Measurements from ENCODE around the gene ZNF678. TPM values are rescaled to one million over a fixed set of nuclear protein-coding genes. Genes with fewer than 3 reads are reported as not detected.

ZNF678 gene
- 46.8 and 63.8 TPM in 2 replicates for total RNA-seq (ENCODE audit: low replicate concordance)

GRCh38 chr1:227563324-227564201 lies at the start of gene ZNF678:
TSS of gene ZNF678 (plus strand) at chr1:227563556. CDS start at chr1:227650992, 87,436 bp downstream.
- H3K36me3 Mint-ChIP-seq = peaks cover 44% of the 10 kb centered on the region
- TF ChIP-seq CTCF (IDR thresholded peaks at IDR 0.05) (no peak), EZH2 (IDR thresholded peaks at IDR 0.05) (peak; percentile 28)
- peak within 1 kb of the TSS; percentile 95 for H3K27ac ChIP-seq
- peaks cover 2% of the 10 kb centered on the region for H3K27me3 Mint-ChIP-seq (ENCODE audit: insufficient read depth, low read depth)
- DNase-seq (ENCODE audit: low spot score) = peak; percentile 94
- peak within 1 kb of the TSS; percentile 98 for H3K27ac Mint-ChIP-seq
- H4K20me1 ChIP-seq (ENCODE audit: low read depth) = peaks cover 12% of the 10 kb centered on the region
- peaks cover 10% of the 10 kb centered on the region for H3K4me1 Mint-ChIP-seq
- H3K4me3 ChIP-seq = peak within 1 kb of the TSS; percentile 81
- H2AFZ ChIP-seq (replicated peaks) = peak within 1 kb of the TSS; percentile 99
- peaks cover 56% of the 10 kb centered on the region for H3K9me3 Mint-ChIP-seq
- peaks cover 48% of the 10 kb centered on the region for H3K79me2 ChIP-seq (ENCODE audit: low read depth)
- H3K4me3 Mint-ChIP-seq = peak within 1 kb of the TSS; percentile 97
- peaks cover 3% of the 10 kb centered on the region for H3K36me3 ChIP-seq
- H3K4me1 ChIP-seq = peaks cover 16% of the 10 kb centered on the region
- peaks cover 12% of the 10 kb centered on the region for H3F3A ChIP-seq (ENCODE audit: low read depth)
- H3K4me2 ChIP-seq = peak within 1 kb of the TSS; percentile 99
- peak within 1 kb of the TSS; percentile 81 for H3K9ac ChIP-seq
- H3K9me3 ChIP-seq (ENCODE audit: low read depth) = no peaks in the 10 kb centered on the region
- H3K27me3 ChIP-seq = no peaks in the 10 kb centered on the region

- H3K4me1 Mint-ChIP-seq = no peaks in the 10 kb centered on the region
- Histone ChIP-seq H2AFZ (replicated peaks) (no peak overlapping the region), H4K20me1 (ENCODE audit: low read depth) (no peaks in the 10 kb centered on the region), H3K79me2 (ENCODE audit: low read depth) (no peaks in the 10 kb centered on the region), H3K9me3 (ENCODE audit: low read depth) (no peaks in the 10 kb centered on the region), H3K4me3 (no peak overlapping the region), H3K27ac (no peak overlapping the region), H3K27me3 (no peaks in the 10 kb centered on the region), H3K4me2 (no peak overlapping the region), H3K36me3 (no peaks in the 10 kb centered on the region), H3F3A (ENCODE audit: low read depth) (no peaks in the 10 kb centered on the region), H3K9ac (no peak overlapping the region), H3K4me1 (no peaks in the 10 kb centered on the region)
- no peak overlapping the region for H3K4me3 Mint-ChIP-seq
- no peak for TF ChIP-seq EZH2phosphoT487 (IDR thresholded peaks at IDR 0.05)
- no peak for TF ChIP-seq EZH2 (IDR thresholded peaks at IDR 0.05)
- TF ChIP-seq CTCF (IDR thresholded peaks at IDR 0.05) = no peak
- H3K27ac Mint-ChIP-seq = no peak overlapping the region
- H3K27me3 Mint-ChIP-seq (ENCODE audit: insufficient read depth, low read depth) = peaks cover 2% of the 10 kb centered on the region
- no peak for DNase-seq (ENCODE audit: low spot score)
- no peaks in the 10 kb centered on the region for H3K9me3 Mint-ChIP-seq
- no peaks in the 10 kb centered on the region for H3K36me3 Mint-ChIP-seq
Observed at GRCh38 chr1:227518876-227519275, 44.5 kb upstream of the ZNF678 start.

DNA sequence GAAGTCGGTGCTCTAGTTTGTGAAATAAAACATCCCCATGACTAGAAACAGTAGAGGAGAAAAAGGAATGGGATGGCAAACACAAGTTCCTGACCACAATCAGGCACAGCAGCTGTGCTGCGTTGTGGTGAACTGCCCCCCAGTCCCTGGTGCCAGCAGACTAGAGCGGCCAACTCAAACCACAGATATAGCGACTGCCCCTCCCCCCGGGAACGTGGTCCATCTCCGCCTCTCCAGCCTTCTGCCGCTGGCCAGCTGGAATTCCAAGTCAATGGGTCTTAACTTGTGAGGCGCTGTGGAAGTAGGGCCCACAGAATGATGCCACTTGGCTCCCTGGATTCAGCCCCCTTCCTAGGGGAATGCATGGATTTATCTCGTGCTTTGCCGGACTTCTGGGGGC lies 41.6 kb upstream of the ZNF678 start:
- no peak overlapping the region for H3K4me2 ChIP-seq
- peaks cover 7% of the 10 kb centered on the region for H3K9me3 ChIP-seq (ENCODE audit: low read depth)
- no peak overlapping the region for H3K4me3 ChIP-seq
- no peak overlapping the region for H3K9ac ChIP-seq
- no peak for TF ChIP-seq EZH2phosphoT487 (IDR thresholded peaks at IDR 0.05)
- TF ChIP-seq EZH2 (IDR thresholded peaks at IDR 0.05) = no peak
- no peak for TF ChIP-seq CTCF (IDR thresholded peaks at IDR 0.05)
- H3K9me3 Mint-ChIP-seq = peaks cover 4% of the 10 kb centered on the region
- H3K4me1 Mint-ChIP-seq = no peaks in the 10 kb centered on the region
- H2AFZ ChIP-seq (replicated peaks) = no peak overlapping the region
- H3K36me3 Mint-ChIP-seq = no peaks in the 10 kb centered on the region
- H3K27ac Mint-ChIP-seq = no peak overlapping the region
- no peaks in the 10 kb centered on the region for H3F3A ChIP-seq (ENCODE audit: low read depth)
- no peaks in the 10 kb centered on the region for H3K36me3 ChIP-seq
- no peak for DNase-seq (ENCODE audit: low spot score)
- H3K27ac ChIP-seq = no peak overlapping the region
- H3K27me3 ChIP-seq = no peaks in the 10 kb centered on the region
- no peaks in the 10 kb centered on the region for H4K20me1 ChIP-seq (ENCODE audit: low read depth)
- no peak overlapping the region for H3K4me3 Mint-ChIP-seq
- peaks cover 2% of the 10 kb centered on the region for H3K27me3 Mint-ChIP-seq (ENCODE audit: insufficient read depth, low read depth)
- no peaks in the 10 kb centered on the region for H3K79me2 ChIP-seq (ENCODE audit: low read depth)
- no peaks in the 10 kb centered on the region for H3K4me1 ChIP-seq

Measured in neural progenitor cell (in vitro differentiated cells).